H1 (cell line): ENCODE data around the gene OR52W1. TPM values are rescaled to one million over a fixed set of nuclear protein-coding genes. Genes with fewer than 3 reads are reported as not detected.

Source experiments
- CTCF ChIA-PET: fragments of 300-600 bp; sonication (Branson Sonifier 250); formaldehyde crosslinking; loops from one replicate; lab custom pipeline; 2021; ENCODE audit not compliant: partially characterized antibody; lab: Charles Lee
- POLR2A ChIA-PET: fragments of 300-600 bp; sonication (Branson Sonifier 250); formaldehyde crosslinking; loops from one replicate; lab custom pipeline; 2021; ENCODE audit warnings: inconsistent platforms; ENCODE audit not compliant: partially characterized antibody; lab: Charles Lee
- DNase-seq, 2 experiments: peaks; one replicate each; pipeline versions ENCODE4 v3.0.0 to v3.0.0-alpha.2; 2010 to 2022; ENCODE audit warnings: low spot score in 2 of 2, low read depth in 1 of 2, mixed read lengths in 1 of 2
- FAIRE-seq: peaks from 2 replicates; lab custom pipeline; 2011; peaks lifted over from hg19 to GRCh38; lab: Jason Lieb, UNC
- H2AFZ ChIP-seq: 2 replicates; pipeline ENCODE4 v1.8.1; 2012; ENCODE audit warnings: low read length, inconsistent platforms
- H2AK5ac ChIP-seq: 2 replicates; pipeline ENCODE4 v1.6.1; 2013; ENCODE audit warnings: low read depth, low read length
- H2BK120ac ChIP-seq: replicated peaks from 2 replicates; pipeline ENCODE3; 2013; ENCODE audit warnings: low read depth, low read length, inconsistent platforms
- H2BK12ac ChIP-seq: 2 replicates; pipeline ENCODE4 v1.6.1; 2013; ENCODE audit warnings: low read depth, low read length
- H2BK15ac ChIP-seq: 2 replicates; pipeline ENCODE4 v1.6.1; 2013; ENCODE audit warnings: low read length
- H2BK20ac ChIP-seq: 2 replicates; pipeline ENCODE4 v1.6.1; 2013; ENCODE audit warnings: low read length
- H2BK5ac ChIP-seq: 2 replicates; pipeline ENCODE4 v1.6.1; 2013; ENCODE audit warnings: low read depth, low read length
- H3K14ac ChIP-seq: 2 replicates; pipeline ENCODE4 v1.6.1; 2013; ENCODE audit warnings: inconsistent platforms; ENCODE audit not compliant: insufficient read length
- H3K18ac ChIP-seq: 2 replicates; pipeline ENCODE4 v1.6.1; 2013; ENCODE audit warnings: low read length; ENCODE audit errors: extremely low read depth
- H3K23ac ChIP-seq: 2 replicates; pipeline ENCODE4 v1.6.1; 2013; ENCODE audit warnings: inconsistent platforms; ENCODE audit not compliant: insufficient read length
- H3K23me2 ChIP-seq: 2 replicates; pipeline ENCODE4 v1.6.1; 2013; ENCODE audit warnings: low read depth, low read length
- H3K27ac ChIP-seq: 2 replicates; pipeline ENCODE4 v1.6.1; 2011; ENCODE audit warnings: low read depth, low read length, inconsistent platforms
- H3K27me3 ChIP-seq, 4 experiments: replicated peaks in 1 of 4; 1 replicate in 1 of 4; 2 replicates in 3 of 4; pipeline versions ENCODE4 v1.6.1 to v1.8.1; 2011 to 2013; ENCODE audit warnings: low read length in 3 of 4, mild to moderate bottlenecking in 3 of 4, inconsistent platforms in 2 of 4, mixed read lengths in 2 of 4, moderate library complexity in 1 of 4; ENCODE audit not compliant: control insufficient read depth in 3 of 4, insufficient read depth in 3 of 4; ENCODE audit errors: extremely low read depth in 1 of 4
- H3K36me3 ChIP-seq, 4 experiments: 2 replicates each; pipeline versions ENCODE4 v1.6.1 to v1.8.1; 2011 to 2013; ENCODE audit warnings: mild to moderate bottlenecking in 4 of 4, low read length in 3 of 4, moderate library complexity in 2 of 4, control low read depth in 1 of 4, inconsistent platforms in 1 of 4; ENCODE audit not compliant: insufficient read depth in 4 of 4, control insufficient read depth in 2 of 4
- H3K4ac ChIP-seq: replicated peaks from 2 replicates; pipeline ENCODE3; 2013; ENCODE audit warnings: low read length, low read depth, mixed read lengths, inconsistent platforms; ENCODE audit not compliant: insufficient read length
- H3K4me1 ChIP-seq, 4 experiments: replicated peaks in 1 of 4; 1 replicate in 1 of 4; 2 replicates in 3 of 4; pipeline versions ENCODE4 v1.6.1 to v1.8.1; 2011 to 2013; ENCODE audit warnings: low read length in 3 of 4, inconsistent platforms in 2 of 4, mixed read lengths in 1 of 4; ENCODE audit not compliant: insufficient read depth in 4 of 4, control insufficient read depth in 3 of 4
- H3K4me2 ChIP-seq, 2 experiments: 2 replicates each; pipeline versions ENCODE4 v1.6.1 to v1.8.1; 2011 to 2013; ENCODE audit warnings: low read depth in 2 of 2, low read length in 2 of 2, control low read depth in 1 of 2, inconsistent platforms in 1 of 2, mild to moderate bottlenecking in 1 of 2; ENCODE audit not compliant: insufficient read depth in 1 of 2
- H3K4me3 ChIP-seq, 4 experiments: fragments of 200-600, 300-600 bp in 1 of 4; sonication (generic), shearing (Covaris generic), sonication (Bioruptor Twin) in 1 of 4; 2 replicates each; pipeline versions ENCODE4 v1.5.1 to v1.8.1; 2011 to 2016; ENCODE audit warnings: low read length in 4 of 4, low read depth in 3 of 4, control low read depth in 2 of 4, inconsistent platforms in 2 of 4, mild to moderate bottlenecking in 2 of 4, mixed read lengths in 1 of 4, moderate library complexity in 1 of 4; ENCODE audit not compliant: insufficient read depth in 2 of 4; ENCODE audit errors: extremely low read depth in 1 of 4
- H3K56ac ChIP-seq: replicated peaks from 2 replicates; pipeline ENCODE3; 2013; ENCODE audit warnings: low read depth, mild to moderate bottlenecking, mixed read lengths, low read length, inconsistent platforms; ENCODE audit not compliant: insufficient read length
- H3K79me1 ChIP-seq: 2 replicates; pipeline ENCODE4 v1.6.1; 2013; ENCODE audit warnings: low read depth, low read length, control low read depth
- H3K79me2 ChIP-seq, 2 experiments: 2 replicates each; pipeline versions ENCODE4 v1.6.1 to v1.8.1; 2012 to 2013; ENCODE audit warnings: low read length in 2 of 2, mild to moderate bottlenecking in 2 of 2, inconsistent platforms in 1 of 2; ENCODE audit not compliant: insufficient read depth in 2 of 2, control insufficient read depth in 1 of 2
- H3K9ac ChIP-seq, 4 experiments: replicated peaks in 1 of 4; 1 replicate in 1 of 4; 2 replicates in 3 of 4; pipeline versions ENCODE4 v1.6.1 to v1.8.1; 2011 to 2013; ENCODE audit warnings: low read depth in 3 of 4, low read length in 3 of 4, control low read depth in 2 of 4, mild to moderate bottlenecking in 2 of 4, moderate library complexity in 2 of 4, inconsistent platforms in 1 of 4; ENCODE audit errors: extremely low read depth in 1 of 4
- H3K9me3 ChIP-seq, 2 experiments: 2 replicates each; pipeline versions ENCODE4 v1.6.1 to v1.8.1; 2012 to 2013; ENCODE audit warnings: mild to moderate bottlenecking in 2 of 2, moderate library complexity in 2 of 2, control low read depth in 1 of 2, inconsistent platforms in 1 of 2, low read depth in 1 of 2, low read length in 1 of 2, mixed read lengths in 1 of 2; ENCODE audit not compliant: insufficient read depth in 2 of 2
- H4K20me1 ChIP-seq, 2 experiments: replicated peaks in 1 of 2; 2 replicates each; pipeline versions ENCODE3 to v1.8.1; 2011 to 2013; ENCODE audit warnings: inconsistent platforms in 2 of 2, low read length in 2 of 2, mild to moderate bottlenecking in 1 of 2; ENCODE audit not compliant: insufficient read depth in 2 of 2, control insufficient read depth in 1 of 2
- H4K5ac ChIP-seq: 2 replicates; pipeline ENCODE4 v1.6.1; 2013; ENCODE audit warnings: low read length, low read depth, mixed read lengths, inconsistent platforms; ENCODE audit not compliant: insufficient read length
- H4K8ac ChIP-seq: 2 replicates; pipeline ENCODE4 v1.8.0; 2013; ENCODE audit warnings: mild to moderate bottlenecking, moderate library complexity, low read length, inconsistent platforms; ENCODE audit not compliant: insufficient read depth; ENCODE audit errors: extremely low read depth
- H4K91ac ChIP-seq: replicated peaks from 2 replicates; pipeline ENCODE3; 2013; ENCODE audit warnings: low read length, mixed read lengths, inconsistent platforms; ENCODE audit not compliant: insufficient read length
- ASH2L ChIP-seq: fragments of 200-600, 300-600 bp; sonication (generic); IDR thresholded peaks from one replicate; pipeline ENCODE4 v1.7.1; 2017; ENCODE audit warnings: low read length
- CTBP2 ChIP-seq: IDR thresholded peaks from 2 replicates; pipeline ENCODE4 v1.7.0; 2011; ENCODE audit warnings: borderline replicate concordance, mild to moderate bottlenecking, moderate library complexity, mixed read lengths, low read length; ENCODE audit not compliant: insufficient read depth, insufficient read length
- CTCF ChIP-seq, 3 experiments: IDR thresholded peaks; 1 replicate in 2 of 3; 2 replicates in 1 of 3; pipeline versions ENCODE4 v1.5.1 to v1.6.1; 2011; ENCODE audit warnings: low read length in 3 of 3, mild to moderate bottlenecking in 3 of 3, inconsistent platforms in 2 of 3, low read depth in 1 of 3, moderate library complexity in 1 of 3; ENCODE audit not compliant: insufficient read depth in 1 of 3; ENCODE audit errors: control extremely low read depth in 1 of 3
- NRF1 ChIP-seq: IDR thresholded peaks from 2 replicates; pipeline ENCODE4 v1.6.1; 2011; ENCODE audit warnings: mild to moderate bottlenecking, low read depth, low read length, improper control_type of control experiment
- SUZ12 ChIP-seq: fragments of 200-600 bp; sonication (generic); IDR thresholded peaks from 2 replicates; pipeline ENCODE4 v1.6.1; 2012; ENCODE audit warnings: mild to moderate bottlenecking, inconsistent platforms, low read length, moderate library complexity, mixed read lengths
- YY1 ChIP-seq: IDR thresholded peaks from 2 replicates; pipeline ENCODE4 v1.6.1; 2011; ENCODE audit warnings: low read depth, mild to moderate bottlenecking, low read length
- WGBS, 2 experiments: shearing (Covaris generic) in 1 of 2; methylation state at CpG; one replicate each; pipeline versions ENCODE4 v1.1.6 to v1.1.7; 2013 to 2015; ENCODE audit warnings: low lambda C conversion rate in 2 of 2, mixed read lengths in 2 of 2, inconsistent platforms in 1 of 2, low coverage in 1 of 2, missing lambda C conversion rate in 1 of 2; ENCODE audit not compliant: insufficient replicate concordance in 2 of 2, insufficient coverage in 1 of 2, insufficient read length in 1 of 2; ENCODE audit errors: extremely low coverage in 1 of 2, missing lambda C conversion rate in 1 of 2; 5-methylcytosine and 5-hydroxymethylcytosine counted together
- polyA plus RNA-seq, 7 experiments: library from polyadenylated mRNA; depleted of rRNA in 3 of 7; stranded (reverse) in 5 of 7; unstranded in 2 of 7; fragments of >200 nt in 5 of 7; fragments of 200-250 nt in 2 of 7; gene quantifications; 1 replicate in 5 of 7; 2 replicates in 1 of 7; 4 replicates in 1 of 7; pipeline versions ENCODE4 v1.2.1 to v1.2.3, GENCODE V29; 2011 to 2013; ENCODE audit warnings: missing spikeins in 2 of 7, mixed read lengths in 2 of 7
- total RNA-seq: library from RNA; stranded (reverse); fragmentation: NEBNext Ultra II Directional; extraction: Animal tissue kit (Norgen Biotek cat#: 25700); gene quantifications from 2 replicates; pipeline ENCODE4 v1.2.1, GENCODE V29; 2021

Gene OR52W1
- total and polyA plus RNA-seq, 2 of the 8 experiments (the other 6 are each of a cell fraction or from before 2014, with no cell fraction given): not detected

DNA sequence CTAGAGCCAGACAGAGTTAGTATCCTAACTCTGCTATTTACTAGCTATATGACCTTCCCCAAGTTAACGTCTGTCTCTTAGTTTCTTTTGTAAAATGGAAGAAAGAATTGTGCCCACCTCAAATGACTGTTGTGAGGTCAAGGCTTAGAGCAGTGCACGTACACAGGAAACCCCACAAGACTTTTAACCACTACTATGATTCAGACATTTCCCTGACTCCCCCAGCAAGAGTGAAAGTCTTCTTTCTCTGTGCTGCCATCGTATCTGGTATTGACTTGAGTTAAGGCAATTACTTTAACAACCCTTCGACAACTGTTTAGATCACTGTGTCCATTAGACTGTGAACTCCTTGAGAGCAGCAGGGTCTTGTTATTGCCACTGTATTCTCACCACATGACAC is 2.6 kb upstream of the OR52W1 start:
- H3K4me1 ChIP-seq: peaks cover 0 to 3% (median 1%) of the 10 kb centered on the region in 4 experiments; a peak in 2 of 7 replicates
- H3K27me3 ChIP-seq: no peaks in the 10 kb centered on the region
- no peak overlapping the region for H2AK5ac ChIP-seq
- no peak overlapping the region for H2BK12ac ChIP-seq
- H3K9me3 ChIP-seq: no peaks in the 10 kb centered on the region; a peak in 1 of 4 replicates
- no peak overlapping the region for H3K27ac ChIP-seq
- H2BK120ac ChIP-seq: no peak overlapping the region
- no peak overlapping the region for H4K91ac ChIP-seq
- TF ChIP-seq SUZ12 (no peak), ASH2L (no peak), CTBP2 (no peak), CTCF (IDR thresholded peaks at IDR 0.05; ENCODE audit: control extremely low read depth in 1 of 3, insufficient read depth in 1 of 3, low read depth in 1 of 3, low read length in 3 of 3) (no peak), YY1 (no peak), NRF1 (no peak)
- H3K18ac ChIP-seq: no peak overlapping the region
- H4K5ac ChIP-seq: no peak overlapping the region
- H2AFZ ChIP-seq: no peak overlapping the region
- H3K23me2 ChIP-seq: no peaks in the 10 kb centered on the region
- no peak overlapping the region for H4K8ac ChIP-seq
- 64% methylated on average over 4 of the region's 4 CpGs; no CpG with 5 or more reads in 1 of the 2 experiments for WGBS, 2 experiments
- FAIRE-seq (no peak), DNase-seq (no peak)
- no peaks in the 10 kb centered on the region for H3K79me1 ChIP-seq
- no peaks in the 10 kb centered on the region; a peak in 1 of 8 replicates for H3K36me3 ChIP-seq
- H3K23ac ChIP-seq: no peak overlapping the region
- H2BK5ac ChIP-seq: no peak overlapping the region
- no peaks in the 10 kb centered on the region for H4K20me1 ChIP-seq
- no peak overlapping the region for H3K56ac ChIP-seq
- no peak overlapping the region for H3K4me3 ChIP-seq
- no peak overlapping the region for H2BK15ac ChIP-seq
- POLR2A ChIA-PET: no interaction called here
- no peak overlapping the region for H3K14ac ChIP-seq
- no peak overlapping the region for H2BK20ac ChIP-seq
- H3K4me2 ChIP-seq: no peak overlapping the region
- CTCF ChIA-PET: interaction anchor here (1.2 kb wide), 1 partner anchor 54 kb away, joined by 3 read pairs; no protein-coding TSS in a partner anchor
- H3K9ac ChIP-seq: no peak overlapping the region
- no peaks in the 10 kb centered on the region for H3K79me2 ChIP-seq
- no peak overlapping the region for H3K4ac ChIP-seq
